HG03135 (cell line): ENCODE results near the gene RBL1.
A peak's percentile ranks its signal among the peaks of the same experiment; 100 is the strongest.
"Not testable (repeated sequence)": the region's sequence is repeated elsewhere in the genome, so short reads cannot be mapped to it uniquely, and the experiment has no call there.

ENCODE experiments used
- ATAC-seq: cut with Tn5 transposase; IDR thresholded peaks from one replicate; pipeline ENCODE4 v1.9.1; 2021; ENCODE audit warnings: mild to moderate bottlenecking, moderate library complexity; ENCODE audit not compliant: unreplicated experiment

RBL1 gene

GRCh38 chr20:37095599-37096414 lies at the start of gene RBL1:
Gene RBL1 (minus strand): TSS chr20:37095997. CDS start chr20:37095928, 69 bp downstream.
- ATAC-seq, result peak; percentile 77

DNA sequence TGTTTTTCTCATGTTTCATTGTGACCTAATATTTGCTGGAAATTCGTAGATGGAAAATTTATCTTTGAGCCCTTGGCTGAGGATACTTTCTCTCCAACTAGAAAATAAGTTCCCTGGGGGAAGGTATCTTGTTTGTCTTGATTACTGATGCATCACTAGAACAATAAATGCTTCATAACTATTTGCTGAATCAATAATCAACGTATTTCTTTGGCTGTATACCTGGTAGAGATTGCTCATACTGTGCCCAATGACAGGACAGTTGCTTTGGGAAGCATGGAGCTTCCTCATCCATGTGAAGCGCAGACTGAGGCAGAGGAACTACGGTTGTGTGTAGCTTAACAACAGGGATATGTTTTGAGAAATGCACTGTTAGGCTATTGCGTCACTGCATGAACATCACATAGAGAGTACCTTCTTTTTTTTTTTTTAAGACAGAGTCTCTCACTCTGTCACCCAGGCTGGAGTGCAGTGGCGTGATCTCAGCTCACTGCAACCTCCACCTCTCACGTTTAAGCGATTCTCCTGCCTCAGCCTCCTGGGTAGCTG lies 49.1 kb upstream of the RBL1 start:
- no peak for ATAC-seq

- ATAC-seq, result no peak
Observed at GRCh38 chr20:37142708-37143107, 46.9 kb upstream of the RBL1 start.

GRCh38 chr20:37137547-37137946 lies 41.8 kb upstream of the RBL1 start:
- no peak for ATAC-seq

- no peak for ATAC-seq
Observed at GRCh38 chr20:37133952-37134351, 38.2 kb upstream of the RBL1 start.

- no peak for ATAC-seq
Observed at GRCh38 chr20:37131486-37131885, 35.7 kb upstream of the RBL1 start.

DNA sequence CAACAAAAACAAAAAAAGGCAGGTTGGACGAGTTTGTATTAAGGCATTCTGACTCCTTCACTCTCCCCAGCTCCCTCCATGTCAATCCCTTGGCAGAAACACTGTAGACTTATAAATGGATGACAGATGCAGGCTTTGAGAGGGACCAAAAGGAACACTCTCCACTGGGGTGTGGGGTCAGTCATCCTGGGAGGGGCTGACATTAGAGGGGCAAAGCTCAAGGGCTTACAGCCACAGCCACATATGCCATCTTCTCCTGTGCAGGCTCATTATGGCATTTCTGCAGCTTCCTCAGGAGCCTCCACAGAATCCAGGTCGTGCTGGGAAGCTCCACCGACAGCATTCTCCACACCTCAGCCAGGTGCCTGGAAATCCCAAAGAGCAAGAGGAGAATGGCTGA lies 33.0 kb upstream of the RBL1 start:
- no peak for ATAC-seq

DNA sequence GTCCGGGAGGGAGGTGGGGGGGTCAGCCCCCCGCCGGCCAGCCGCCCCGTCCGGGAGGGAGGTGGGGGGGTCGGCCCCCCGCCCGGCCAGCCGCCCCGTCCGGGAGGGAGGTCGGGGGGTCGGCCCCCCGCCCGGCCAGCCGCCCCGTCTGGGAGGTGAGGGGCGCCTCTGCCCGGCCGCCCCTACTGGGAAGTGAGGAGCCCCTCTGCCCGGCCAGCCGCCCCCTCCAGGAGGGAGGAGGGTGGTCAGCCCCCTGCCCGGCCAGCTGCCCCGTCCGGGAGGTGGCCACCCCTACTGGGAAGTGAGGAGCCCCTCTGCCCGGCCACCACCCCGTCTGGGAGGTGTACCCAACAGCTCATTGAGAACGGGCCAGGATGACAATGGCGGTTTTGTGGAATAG lies 30.5 kb upstream of the RBL1 start:
- not testable (repeated sequence) for ATAC-seq

GRCh38 chr20:37123441-37123840 lies 27.6 kb upstream of the RBL1 start:
- no peak for ATAC-seq

GRCh38 chr20:37120497-37120896 lies 24.7 kb upstream of the RBL1 start:
- ATAC-seq, result no peak

DNA sequence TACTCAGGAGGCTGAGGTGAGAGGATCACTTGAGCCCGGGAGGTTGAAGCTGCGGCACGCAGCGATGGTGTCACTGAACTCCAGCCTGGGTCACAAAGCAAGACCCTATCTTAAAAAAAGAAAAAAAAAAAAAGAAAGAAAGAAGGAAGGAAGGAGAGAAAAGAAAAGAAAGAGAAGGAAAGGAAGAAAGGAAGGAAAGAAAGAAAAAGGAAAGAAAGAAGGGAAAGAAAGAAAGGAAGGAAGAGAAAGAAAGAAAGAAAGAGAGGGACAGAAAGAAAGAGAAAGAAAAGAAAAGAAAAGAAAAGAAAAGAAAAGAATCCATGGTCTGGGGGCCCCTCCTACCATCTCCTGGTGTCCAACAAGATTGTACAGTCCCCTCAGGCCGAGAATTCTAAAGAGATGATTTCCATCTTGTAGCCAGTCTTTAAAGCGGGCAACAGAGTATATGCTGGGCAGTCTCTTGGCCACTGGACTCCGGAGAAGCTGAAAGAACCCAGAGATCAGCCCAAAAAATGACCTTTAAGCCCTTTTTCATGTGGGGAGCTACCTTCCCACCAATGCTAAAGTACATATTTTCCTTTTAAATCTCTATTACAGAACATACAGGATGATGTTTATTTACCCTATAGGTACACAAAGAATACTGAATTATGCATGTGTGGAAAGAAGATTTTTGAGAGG lies 23.7 kb upstream of the RBL1 start:
- no peak for ATAC-seq

- no peak for ATAC-seq
Observed at GRCh38 chr20:37114012-37114411, 18.2 kb upstream of the RBL1 start.

DNA sequence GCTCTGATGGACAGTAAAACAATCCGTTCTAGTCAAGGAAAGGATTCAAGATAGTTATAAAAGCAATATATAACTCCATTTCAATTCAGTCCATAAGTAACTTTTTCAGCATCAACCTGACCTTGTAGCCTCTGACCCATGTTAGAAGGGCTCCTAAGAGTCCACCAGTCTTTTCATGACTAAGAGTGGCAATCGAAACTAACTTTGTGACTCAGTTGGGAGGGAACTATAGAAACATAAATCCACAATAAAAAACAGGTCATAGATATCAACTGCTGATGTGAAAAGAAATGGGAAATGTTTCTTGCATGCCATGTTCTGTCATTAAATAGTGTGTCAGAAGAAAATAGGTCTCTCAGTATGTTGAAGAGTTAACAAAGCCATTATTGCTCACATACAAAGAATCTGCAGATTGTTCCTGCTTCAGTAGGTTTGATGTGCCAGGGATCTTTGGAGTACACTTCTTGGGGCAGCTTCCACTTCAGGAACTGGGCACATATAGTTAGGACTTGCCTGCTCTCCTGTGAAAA lies 16.2 kb upstream of the RBL1 start:
- ATAC-seq, result no peak

DNA sequence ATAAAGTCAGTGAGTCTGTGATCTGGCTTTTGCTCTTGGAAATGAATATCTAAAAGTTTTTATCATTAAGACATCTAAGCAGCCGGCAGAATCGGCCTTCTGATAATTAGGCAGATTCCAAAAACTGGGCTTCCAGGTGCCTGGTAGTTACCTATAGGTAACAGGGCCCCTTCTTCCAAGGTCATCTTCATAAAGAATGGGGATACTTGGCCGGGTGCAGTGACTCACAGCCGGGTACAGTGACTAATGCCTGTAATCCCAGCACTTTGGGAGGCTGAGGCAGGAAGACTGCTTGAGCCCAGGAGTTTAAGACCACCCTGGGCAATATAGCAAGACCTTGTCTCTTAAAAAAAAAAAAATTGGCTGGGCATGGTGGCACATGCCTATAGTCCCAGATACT lies 12.9 kb upstream of the RBL1 start:
- no peak for ATAC-seq

DNA sequence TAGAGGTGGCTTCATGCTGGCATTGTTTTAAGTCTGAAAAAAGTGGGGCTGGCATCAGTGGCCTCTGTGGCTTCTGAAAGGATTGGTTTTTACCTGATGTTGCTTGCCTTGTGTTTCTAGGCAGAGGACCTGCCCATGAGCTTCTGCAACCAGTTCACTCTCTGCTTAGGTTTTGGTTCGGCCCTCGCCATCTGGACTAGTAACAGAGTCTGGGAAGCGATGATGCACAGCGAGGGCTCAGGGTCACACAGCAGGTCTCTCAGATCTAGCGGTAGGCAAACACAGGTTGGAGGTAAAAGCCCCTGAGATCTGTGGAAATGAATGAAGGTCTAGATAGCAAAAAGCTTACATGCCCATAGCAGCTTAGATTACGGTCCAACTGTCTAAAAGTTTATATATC lies 6.8 kb upstream of the RBL1 start:
- ATAC-seq, result no peak

GRCh38 chr20:37096415-37097041 lies 731 bp upstream of the RBL1 start:
- ATAC-seq, result no peak

- peak; percentile 23 for ATAC-seq
Observed at GRCh38 chr20:37095108-37095598, 644 bp downstream of the RBL1 start.

GRCh38 chr20:37090407-37090806 lies 5.4 kb downstream of the RBL1 start:
- no peak for ATAC-seq

DNA sequence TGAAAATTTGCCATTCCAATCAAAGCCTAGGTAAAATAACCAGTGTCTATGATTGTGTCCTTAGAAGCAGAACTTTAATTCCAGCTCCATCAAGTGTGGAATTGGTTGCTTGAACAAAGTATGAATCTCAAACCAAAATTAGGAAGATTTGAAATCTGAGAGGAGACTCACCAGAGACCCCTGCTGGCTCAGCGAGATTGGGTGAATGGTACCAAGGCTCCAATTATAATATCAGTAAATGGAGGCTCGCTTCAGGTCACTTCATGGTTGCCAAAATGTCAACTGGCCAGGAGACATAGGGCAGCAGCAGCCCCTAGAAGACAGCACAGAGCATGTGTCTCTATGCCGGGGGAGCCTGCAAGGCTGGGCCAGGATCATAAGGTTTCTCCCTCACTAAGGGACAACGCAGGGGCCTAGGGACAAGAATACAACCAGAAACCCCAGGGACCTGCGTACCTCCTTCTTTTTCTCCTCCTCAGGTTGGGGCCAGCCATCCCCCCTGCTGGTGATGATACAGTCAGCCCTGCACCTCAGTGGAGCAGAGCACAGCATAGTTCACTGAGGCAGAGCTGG lies 14.0 kb downstream of the RBL1 start:
- ATAC-seq, result no peak

DNA sequence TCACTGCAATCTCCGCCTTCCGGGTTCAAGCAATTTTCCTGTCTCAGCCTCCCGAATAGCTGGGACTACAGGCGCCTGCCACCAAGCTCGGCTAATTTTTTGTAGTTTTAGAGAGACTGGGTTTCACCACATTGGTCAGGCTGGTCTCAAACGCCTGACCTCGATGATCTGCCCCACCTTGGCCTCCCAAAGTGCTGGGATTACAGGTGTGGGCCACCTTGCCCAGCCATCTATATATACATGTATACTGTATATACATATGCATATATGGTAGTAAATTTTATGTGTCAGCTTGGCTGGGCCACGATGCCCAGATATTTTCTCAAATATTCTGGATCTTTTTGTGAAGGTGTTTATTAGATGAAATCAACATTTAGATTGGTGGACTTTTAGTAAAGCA lies 18.8 kb downstream of the RBL1 start:
- no peak for ATAC-seq
